GM19239 (cell line): ENCODE results near the gene RUVBL1.

ENCODE experiments used
- DNase-seq: peaks from one replicate; pipeline ENCODE4 v3.0.0; 2011; ENCODE audit warnings: low spot score; ENCODE audit not compliant: insufficient read length
- FAIRE-seq: peaks from 2 replicates; lab custom pipeline; 2011; peaks lifted over from hg19 to GRCh38; lab: Jason Lieb, UNC

RUVBL1 gene

GRCh38 chr3:128143496-128143895 lies 19.9 kb upstream of the RUVBL1 start:
- FAIRE-seq = no peak
- no peak for DNase-seq

- DNase-seq (no peak), FAIRE-seq (no peak)
Measured at GRCh38 chr3:128133273-128133883, 9.8 kb upstream of the RUVBL1 start.

DNA sequence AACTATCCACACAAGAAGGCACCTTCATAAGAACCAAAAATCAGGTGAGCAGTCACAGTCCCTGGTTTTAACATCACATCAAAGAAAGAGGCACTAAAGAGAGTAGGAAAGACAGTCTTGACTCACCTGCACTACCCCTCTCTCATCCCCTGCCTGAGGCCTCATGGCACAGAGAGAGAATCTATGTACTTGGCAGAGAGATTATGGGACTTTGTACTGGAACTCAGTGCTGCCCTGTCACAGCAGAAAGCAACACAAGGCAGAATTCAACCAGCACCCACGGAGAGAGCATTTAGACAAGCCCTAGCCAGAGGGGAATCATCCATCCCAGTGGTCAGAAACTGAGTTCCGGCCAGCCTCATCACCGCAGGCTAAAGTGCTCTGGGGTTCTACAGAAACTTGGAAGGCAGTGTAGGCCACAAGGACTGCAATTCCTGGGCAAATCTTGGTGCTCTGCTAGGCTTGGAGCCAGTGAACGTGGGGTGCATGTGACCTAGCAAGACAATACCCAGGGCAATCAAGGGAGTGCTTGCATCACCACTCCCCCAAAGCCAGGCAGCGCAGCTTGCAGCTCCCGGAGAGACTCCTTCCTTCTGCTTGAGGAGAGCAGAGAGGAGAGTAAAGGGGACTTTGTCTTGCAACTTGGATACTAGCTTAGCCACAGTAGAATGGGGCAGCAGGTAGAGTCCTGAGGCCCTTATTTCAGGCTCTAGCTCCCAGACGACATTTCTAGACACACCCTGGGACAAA lies 8.5 kb upstream of the RUVBL1 start:
- no peak for DNase-seq
- no peak for FAIRE-seq

DNA sequence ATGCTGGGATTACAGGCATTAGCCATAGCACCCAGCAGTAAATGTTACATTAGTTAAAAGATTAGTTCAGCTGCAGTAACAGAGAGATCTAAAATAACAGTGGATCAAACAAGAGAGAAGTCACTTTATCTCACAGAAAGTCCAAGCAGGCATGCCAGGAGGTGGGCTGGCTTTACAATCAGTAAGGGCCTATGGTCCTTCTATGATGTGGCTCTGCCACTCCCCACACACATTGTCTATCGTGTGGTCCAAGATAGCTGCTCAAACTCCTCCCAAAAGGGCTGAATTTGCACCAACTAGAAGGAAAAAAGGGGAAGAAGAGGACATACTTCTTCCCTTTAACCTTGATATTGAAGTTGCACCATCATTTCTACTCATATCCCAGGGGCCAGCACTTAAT lies 4.6 kb upstream of the RUVBL1 start:
- no peak for FAIRE-seq

DNA sequence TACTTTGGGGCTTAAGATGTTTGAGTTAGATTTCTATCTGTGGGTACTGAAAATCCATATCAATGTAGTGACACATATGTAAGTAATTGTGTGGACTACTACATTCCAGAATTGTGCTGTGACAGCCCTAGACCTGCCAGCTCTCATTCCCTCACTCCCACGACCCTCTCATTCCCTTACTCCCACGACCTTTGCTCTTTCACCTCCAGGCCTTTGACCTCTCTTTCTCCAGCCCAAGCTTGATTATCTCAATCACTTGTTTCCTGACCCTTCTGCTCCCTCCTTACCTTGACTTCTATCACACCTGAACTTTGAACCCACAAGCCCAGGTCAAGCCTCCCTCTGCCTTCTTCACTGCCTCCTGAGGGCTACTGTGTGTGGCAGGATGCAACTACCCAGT lies 3.6 kb upstream of the RUVBL1 start:
- no peak for DNase-seq
- FAIRE-seq = no peak

More for the DNA sequence above, 4.6 kb upstream of the RUVBL1 start:
- DNase-seq = no peak

DNA sequence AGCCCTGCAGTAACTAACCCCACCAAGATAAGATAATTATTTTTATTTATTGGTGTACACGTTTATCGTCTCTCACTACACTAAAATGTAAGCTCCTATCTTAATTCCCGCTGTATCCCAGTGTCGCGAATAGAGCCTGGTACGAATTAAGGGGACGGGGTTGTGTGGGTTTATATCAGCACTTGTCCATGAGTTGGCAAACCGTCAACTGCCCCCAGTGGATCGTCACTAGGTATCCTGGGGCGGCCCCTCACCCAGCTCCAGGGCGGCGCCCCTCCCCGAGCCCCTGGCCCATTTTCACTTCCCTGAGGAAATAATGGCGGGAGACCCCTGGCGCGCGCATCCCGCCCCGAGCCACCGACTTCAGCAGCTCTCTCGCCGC lies 465 bp downstream of the RUVBL1 start:
- FAIRE-seq (no peak), DNase-seq (no peak)

DNA sequence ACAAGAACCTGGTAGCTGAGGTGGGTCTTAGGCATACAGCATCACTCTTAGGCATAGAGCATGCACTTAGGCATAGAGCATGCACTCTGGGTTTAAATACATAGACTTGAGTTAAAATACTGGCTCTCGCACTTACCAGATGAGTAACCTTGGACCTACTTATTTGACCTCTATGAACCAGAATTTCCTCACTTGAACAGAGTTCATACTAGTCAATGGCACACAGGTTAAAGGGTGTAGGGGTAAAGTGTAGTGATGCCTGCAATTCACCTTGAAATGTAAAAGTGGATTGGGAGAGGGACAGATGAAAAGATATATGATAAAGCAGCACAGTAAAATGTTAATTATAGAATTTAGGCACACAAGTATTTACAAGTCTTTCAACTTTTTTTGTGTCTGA lies 1.6 kb downstream of the RUVBL1 start:
- no peak for FAIRE-seq
- no peak for DNase-seq

DNA sequence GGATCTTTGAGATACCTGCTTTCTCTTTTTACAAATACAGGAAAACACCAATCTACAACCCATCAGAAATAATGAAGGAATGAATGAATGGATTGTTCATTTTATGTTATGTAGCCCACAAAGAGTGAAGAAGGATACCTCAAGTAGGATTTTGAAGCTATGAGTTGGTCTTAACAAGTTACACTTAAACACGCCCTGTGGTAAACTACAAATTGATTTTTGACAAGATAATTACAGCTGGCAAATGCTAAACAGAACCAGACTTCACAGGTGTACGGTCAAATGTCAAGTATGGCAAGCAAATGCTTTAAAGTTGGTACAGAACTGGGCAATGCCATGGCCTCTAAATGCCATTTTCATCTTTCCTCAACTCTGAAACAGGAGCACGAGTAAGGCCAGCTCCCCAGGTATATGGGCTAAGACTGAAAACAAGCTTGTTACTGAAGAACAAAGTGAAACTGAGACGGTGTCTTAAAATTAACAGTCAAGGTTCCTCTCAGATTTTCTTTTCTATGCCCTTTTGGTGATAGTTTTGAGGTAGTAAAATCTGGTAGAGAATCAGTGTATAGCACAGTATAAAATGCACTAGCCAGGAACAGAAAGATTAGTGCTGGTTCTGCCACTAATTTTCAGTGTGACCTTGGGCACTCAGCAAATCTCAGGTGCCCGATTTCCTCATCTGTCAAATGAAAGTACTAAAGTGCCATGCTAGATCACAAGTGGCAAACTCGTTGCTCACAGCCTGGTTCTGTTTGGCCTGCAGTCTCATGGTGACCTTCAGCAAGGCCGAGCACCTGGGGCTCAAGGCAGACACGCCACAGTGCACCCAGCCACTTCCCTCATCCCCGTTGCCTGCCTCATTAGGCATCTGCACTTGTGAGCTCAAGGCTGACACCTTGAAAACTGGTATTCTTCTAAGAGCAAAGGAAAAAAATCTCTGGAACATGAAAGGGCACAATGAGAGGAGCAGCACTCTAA lies 9.5 kb downstream of the RUVBL1 start:
- FAIRE-seq (peak; percentile 84), DNase-seq (no peak)

DNA sequence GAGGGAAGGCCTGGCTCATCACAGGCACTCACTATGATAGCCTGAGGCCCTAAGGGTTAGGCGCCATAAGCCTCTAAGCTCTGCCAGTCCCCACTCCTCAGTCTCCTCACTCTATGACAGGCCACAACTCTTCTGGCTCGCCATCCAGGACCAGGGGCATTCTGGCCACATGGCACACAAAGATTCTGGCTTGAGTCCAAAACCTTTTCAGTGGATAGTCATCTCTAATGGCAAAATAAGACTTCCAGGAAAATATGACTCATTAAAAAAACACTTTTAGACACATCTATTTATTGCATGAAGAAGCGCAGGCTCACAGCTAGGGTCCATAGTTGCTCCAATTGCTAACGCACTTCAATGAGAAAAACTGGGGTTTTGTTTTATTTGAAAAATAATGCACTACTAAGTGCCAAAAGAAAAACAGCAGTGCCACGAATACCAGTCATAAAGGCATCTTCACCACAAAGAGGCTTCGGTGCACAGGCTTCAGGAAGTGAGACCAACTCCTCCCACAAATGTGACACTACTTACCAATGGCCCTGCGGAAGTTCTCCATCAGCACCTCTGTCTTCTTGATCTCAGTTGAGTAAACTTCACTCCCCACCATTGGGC lies 11.1 kb downstream of the RUVBL1 start:
- no peak for FAIRE-seq
- no peak for DNase-seq

DNA sequence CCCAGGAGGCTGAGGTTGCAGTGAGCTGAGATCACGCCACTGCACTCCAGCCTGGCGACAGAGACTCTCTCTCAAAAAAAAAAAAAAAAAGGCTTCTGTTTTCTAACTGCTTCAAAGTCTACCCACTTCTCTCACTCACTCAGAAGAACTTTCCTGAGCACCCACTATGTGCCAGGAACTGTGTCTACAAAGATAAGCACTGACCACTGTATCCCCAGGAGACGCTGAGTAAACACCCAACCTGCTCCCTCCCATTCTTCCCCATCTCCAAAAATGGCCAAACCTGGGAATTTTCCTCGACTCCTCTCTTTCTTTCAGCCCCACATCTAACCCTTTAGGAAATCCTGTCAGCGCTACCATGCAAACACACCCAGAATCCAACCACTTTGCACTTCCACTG lies 12.5 kb downstream of the RUVBL1 start:
- FAIRE-seq (no peak), DNase-seq (no peak)

- DNase-seq (no peak), FAIRE-seq (no peak)
Measured at GRCh38 chr3:128107834-128108233, 15.8 kb downstream of the RUVBL1 start.

- no peak for FAIRE-seq
Measured at GRCh38 chr3:128103136-128103676, 20.4 kb downstream of the RUVBL1 start.

GRCh38 chr3:128100638-128101037 lies 23.0 kb downstream of the RUVBL1 start:
- FAIRE-seq (no peak), DNase-seq (no peak)

More at GRCh38 chr3:128103136-128103676, 20.4 kb downstream of the RUVBL1 start:
- DNase-seq = no peak

GRCh38 chr3:128100161-128100560 lies 23.5 kb downstream of the RUVBL1 start:
- no peak for FAIRE-seq
- no peak for DNase-seq

DNA sequence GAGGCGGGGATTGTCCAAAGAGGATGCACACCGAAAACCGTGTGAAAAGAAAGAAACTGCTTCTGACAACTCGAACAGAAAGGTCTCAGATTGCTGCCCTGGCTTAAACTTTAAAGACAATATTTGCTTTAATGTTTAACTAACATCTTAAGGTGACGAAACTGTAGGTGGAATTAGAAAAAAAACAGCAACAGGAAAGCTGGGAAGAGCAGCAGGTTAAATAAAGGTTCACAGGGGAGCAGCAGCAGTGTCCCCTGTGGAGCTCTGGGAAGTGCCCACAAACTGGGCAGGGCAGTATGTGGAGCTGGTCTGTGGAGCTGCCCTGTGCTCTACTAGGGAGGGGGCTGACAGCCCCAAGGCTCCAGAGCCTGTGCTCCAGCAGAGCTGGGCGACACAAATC lies 25.4 kb downstream of the RUVBL1 start:
- DNase-seq (no peak), FAIRE-seq (no peak)

DNA sequence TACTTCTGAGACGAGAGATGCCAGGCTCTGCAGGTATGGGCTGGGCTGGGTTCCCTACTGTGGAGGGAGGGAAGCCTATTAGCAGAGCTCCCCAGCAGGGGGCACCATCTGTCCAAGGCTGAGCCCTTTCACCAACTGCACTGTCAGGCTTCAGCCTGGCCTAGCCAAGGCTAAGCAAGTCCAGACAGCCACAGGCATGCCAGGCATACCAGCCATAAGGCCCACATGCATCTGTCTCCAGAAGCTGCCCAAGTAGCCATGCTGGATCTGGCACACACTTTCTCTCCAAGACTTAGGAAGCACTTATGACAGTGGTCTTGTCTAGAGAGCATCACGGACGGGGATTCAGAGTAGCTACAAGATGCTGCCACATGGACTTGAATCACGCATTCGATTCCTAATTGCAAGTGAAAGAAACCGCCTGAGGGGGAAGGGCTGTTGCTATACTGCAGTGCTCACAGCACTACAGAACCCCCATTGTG lies 28.3 kb downstream of the RUVBL1 start:
- FAIRE-seq = peak; percentile 86
- DNase-seq = peak; percentile 63

DNA sequence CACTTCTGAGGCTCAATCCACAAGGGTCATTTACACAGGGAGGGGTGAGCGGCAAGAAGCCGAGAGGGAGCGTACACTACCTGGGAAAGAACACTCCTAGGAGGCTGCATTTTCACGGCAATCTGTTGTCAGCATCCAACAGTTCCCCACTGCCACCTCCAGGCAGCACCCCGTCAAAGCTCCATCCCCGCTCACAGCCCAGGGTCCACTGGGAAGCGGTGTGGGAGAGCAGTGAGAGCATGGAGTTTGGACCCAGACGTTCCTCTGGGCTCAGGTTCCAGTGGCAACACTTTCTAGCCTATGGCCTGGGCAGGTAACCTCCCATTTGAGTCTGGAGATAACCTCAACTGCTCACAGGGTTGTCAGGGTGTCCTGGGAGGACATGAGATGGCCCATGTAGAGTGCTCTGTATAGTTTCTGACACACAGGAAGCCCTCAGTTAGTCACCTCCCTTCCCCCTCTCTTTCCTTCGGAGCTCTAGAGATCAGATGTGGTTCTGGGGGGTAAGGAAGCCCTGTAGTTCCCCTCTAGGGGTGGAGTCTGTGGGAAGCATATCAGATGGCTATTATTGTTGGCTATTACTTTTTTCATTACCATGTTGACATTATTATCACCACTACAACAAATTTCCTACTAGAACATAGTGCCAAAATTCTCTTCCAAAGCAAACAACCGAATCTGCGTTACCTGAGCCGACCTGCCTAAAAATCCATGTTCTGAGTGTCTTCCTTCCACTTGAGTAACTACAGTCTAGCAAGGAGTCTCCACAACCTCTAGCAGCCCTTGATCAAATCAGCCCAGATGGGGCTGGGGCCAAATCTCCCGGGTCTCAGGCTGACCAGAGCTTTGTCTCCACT lies 29.1 kb downstream of the RUVBL1 start:
- DNase-seq = no peak
- no peak for FAIRE-seq

DNA sequence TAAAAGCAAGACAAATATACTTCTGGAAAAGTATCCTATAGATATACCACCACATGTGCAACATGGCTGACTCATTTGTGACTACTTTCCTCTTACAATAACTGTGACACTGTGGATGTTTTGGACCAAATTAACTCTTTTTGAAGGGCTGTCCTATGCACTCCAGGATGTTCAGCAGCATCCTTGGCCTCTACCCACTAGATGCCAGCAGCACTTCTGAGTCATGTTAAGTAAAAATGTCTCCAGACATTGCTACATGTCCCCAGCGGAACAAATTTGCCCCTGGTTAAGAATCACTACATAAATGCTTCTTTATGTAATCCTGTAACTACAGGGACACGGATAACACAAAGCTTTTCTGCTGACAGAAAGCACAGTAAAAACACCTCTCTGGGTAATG lies 32.0 kb downstream of the RUVBL1 start:
- DNase-seq (no peak), FAIRE-seq (no peak)

DNA sequence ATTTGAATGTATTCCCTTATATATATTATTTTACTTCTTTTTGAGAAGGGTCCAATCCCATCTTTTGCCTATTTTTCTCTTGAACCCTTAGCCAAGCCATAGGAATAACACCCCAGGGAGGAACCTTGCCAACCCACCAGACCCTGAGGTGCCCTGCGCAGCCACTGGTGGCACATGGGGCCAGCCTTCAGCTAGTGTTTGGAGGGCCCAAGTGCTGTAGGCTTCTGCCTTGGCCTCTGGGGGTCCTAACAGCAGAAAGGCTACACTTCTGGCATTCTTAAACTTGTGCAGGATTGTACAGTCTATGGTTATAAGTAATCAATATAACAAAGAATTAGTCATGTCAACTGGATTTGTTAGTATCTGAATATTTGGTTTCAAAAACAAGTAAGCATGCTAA lies 34.5 kb downstream of the RUVBL1 start:
- DNase-seq = no peak
- no peak for FAIRE-seq
